GM19025 (cell line): ENCODE data around the gene PANK3.
"Not testable (repeated sequence)": the region's sequence is repeated elsewhere in the genome, so short reads cannot be mapped to it uniquely, and the experiment has no call there.

Experiments used
- ATAC-seq: cut with Tn5 transposase; IDR thresholded peaks from one replicate; pipeline ENCODE4 v1.9.1; 2021; ENCODE audit warnings: mild to moderate bottlenecking, low read depth, moderate library complexity; ENCODE audit not compliant: unreplicated experiment

PANK3 gene

DNA sequence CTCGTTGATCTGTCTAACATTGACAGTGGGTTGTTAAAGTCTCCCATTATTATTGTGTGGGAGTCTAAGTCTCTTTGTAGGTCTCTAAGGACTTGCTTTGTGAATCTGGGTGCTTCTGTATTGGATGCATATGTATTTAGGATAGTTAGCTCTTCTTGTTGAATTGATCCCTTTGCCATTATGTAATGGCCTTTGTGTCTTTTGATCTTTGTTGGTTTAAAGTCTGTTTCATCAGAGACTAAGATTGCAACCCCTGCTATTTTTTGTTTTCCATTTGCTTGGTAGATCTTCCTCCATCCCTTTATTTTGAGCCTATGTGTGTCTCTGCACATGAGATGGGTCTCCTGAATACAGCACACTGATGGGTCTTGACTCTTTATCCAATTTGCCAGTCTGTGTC lies 17.0 kb upstream of the PANK3 start:
- ATAC-seq: not testable (repeated sequence)

- no peak for ATAC-seq
Measured at GRCh38 chr5:168592014-168592368, 12.8 kb upstream of the PANK3 start.

- no peak for ATAC-seq
Measured at GRCh38 chr5:168591302-168592013, 12.3 kb upstream of the PANK3 start.

DNA sequence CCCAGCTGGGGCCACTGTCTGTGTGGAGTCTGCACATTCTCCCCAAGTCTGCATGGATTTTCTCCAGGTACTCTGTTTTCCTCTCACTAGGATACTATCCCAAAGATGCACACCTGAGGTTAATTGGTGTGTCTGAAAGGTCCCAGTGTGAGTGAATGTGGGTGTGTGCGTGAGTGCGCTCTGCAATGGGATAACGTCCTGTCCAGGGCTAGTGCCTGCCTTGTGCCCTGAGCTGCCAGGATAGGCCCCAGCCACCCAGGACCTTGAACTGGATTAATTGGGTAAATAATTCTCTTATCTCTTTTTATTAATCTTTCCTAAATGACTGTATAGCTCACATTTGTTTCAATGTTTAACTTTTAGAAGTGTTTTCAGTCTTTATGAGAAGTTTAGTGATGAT lies 11.5 kb upstream of the PANK3 start:
- ATAC-seq: no peak

DNA sequence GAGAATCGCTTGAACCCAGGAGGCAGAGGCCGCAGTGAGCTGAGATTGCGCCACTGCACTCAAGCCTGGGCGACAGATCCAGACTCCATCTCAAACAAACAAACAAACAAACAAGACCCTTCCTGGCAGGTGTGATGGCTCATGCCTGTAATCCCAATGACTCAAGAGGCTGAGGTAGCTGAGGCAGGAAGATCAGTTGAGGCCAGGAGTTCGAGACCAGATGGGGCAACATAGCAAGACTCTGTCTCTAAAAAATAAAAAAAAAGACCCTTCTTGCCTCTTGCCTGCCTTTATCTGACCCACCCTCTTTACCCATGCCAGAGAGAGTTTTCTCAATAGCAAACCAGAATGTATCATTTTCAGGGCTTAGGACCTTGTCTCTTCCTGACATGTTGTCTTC lies 8.8 kb upstream of the PANK3 start:
- ATAC-seq: no peak

DNA sequence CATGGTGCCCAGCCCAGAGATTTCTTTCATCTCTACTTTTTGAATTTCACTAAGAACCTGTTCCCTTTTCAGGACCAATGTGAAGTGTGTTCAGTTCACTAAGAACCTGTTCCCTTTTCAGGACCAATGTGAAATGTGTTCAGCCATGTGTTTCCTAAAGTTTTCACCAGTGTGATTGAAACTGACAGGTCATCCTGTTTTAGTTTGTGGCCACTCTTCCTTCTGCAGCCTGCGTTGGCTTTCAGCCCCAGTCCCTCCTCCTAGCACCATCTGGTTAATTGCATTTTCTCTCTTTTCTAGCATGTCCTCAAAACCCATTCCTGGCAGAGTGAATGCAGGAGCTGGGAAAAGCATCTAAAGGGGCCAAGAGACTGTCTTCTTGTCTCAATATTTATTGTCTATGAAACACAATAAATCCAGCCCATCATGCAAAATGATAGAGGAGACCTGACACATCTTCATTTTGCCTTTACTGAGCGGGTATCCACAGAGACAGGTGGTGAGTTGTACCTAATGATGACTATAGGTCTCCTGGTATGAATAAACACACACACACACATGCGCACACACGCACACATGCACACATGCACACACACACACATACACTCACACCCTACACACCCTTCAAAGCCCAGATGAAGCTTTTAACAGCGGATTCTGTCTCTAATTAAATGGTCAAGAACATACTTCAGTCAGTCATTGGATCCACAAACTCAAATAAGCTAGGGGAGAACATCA lies 6.1 kb upstream of the PANK3 start:
- ATAC-seq: no peak

GRCh38 chr5:168583742-168584482 lies 4.7 kb upstream of the PANK3 start:
- ATAC-seq: no peak

- not testable (repeated sequence) for ATAC-seq
Measured at GRCh38 chr5:168580814-168581469, 1.8 kb upstream of the PANK3 start.

GRCh38 chr5:168580227-168580508 lies 1.0 kb upstream of the PANK3 start:
- no peak for ATAC-seq

- ATAC-seq: peak; percentile 92
Measured at GRCh38 chr5:168579488-168580226, 489 bp upstream of the PANK3 start.

- no peak for ATAC-seq
Measured at GRCh38 chr5:168578006-168578405, 1.2 kb downstream of the PANK3 start.

GRCh38 chr5:168575391-168576372 lies 3.5 kb downstream of the PANK3 start:
- no peak for ATAC-seq

- not testable (repeated sequence) for ATAC-seq
Measured at GRCh38 chr5:168574156-168574555, 5.0 kb downstream of the PANK3 start.

- ATAC-seq: not testable (repeated sequence)
Measured at GRCh38 chr5:168573663-168574062, 5.5 kb downstream of the PANK3 start.

GRCh38 chr5:168570490-168571328 lies 8.5 kb downstream of the PANK3 start:
- ATAC-seq: no peak

GRCh38 chr5:168568738-168569137 lies 10.4 kb downstream of the PANK3 start:
- ATAC-seq: no peak

- ATAC-seq: no peak
Measured at GRCh38 chr5:168563959-168564358, 15.2 kb downstream of the PANK3 start.

DNA sequence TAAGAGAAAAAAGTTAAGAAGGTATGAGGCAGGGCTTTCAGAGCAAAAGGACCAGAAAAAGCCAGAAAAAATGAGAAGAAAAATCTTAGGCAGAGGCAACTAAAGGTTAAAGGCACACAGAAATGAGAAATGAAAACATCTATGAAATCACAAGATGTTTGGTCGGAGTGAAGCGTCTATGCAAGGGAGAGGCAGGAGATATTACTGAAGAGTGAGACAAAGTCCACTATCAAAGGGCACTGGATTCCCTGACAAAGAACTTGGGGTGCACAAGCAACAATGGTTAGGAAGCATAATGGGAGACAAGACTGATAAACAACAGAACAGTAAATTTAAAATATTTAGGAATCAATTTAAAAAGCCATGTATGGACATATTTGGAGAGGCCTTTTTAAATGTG lies 16.9 kb downstream of the PANK3 start:
- ATAC-seq: no peak
